Choroid plexus epithelial cell (primary cell): ENCODE results near the gene YAE1.

Source experiments
- DNase-seq: peaks from one replicate; pipeline ENCODE4 v3.0.0-alpha.2; 2010; ENCODE audit warnings: low read depth
- H3K4me3 ChIP-seq: 2 replicates; pipeline ENCODE4 v1.5.1; 2011; ENCODE audit warnings: low read depth, mild to moderate bottlenecking, control low read depth, low read length, moderate library complexity
- CTCF ChIP-seq: conservative IDR thresholded peaks from 2 replicates; pipeline ENCODE4 v1.5.1; 2011; ENCODE audit warnings: low read depth, mild to moderate bottlenecking, control low read depth, inconsistent platforms, low read length, moderate library complexity

Gene YAE1

GRCh38 chr7:39620486-39620885 lies 54.3 kb downstream of the YAE1 start:
- TF ChIP-seq CTCF, result no peak
- H3K4me3 ChIP-seq, result no peak overlapping the region
- no peak for DNase-seq

- peak; percentile 84 for DNase-seq
- H3K4me3 ChIP-seq, result no peak overlapping the region
- no peak for TF ChIP-seq CTCF
Observed at GRCh38 chr7:39621261-39621660, 55.1 kb downstream of the YAE1 start.

GRCh38 chr7:39621784-39622411 lies 55.7 kb downstream of the YAE1 start:
- H3K4me3 ChIP-seq, result no peak overlapping the region
- DNase-seq, result no peak
- TF ChIP-seq CTCF, result peak; percentile 6
